ENCODE data around the gene OCSTAMP.

DNA sequence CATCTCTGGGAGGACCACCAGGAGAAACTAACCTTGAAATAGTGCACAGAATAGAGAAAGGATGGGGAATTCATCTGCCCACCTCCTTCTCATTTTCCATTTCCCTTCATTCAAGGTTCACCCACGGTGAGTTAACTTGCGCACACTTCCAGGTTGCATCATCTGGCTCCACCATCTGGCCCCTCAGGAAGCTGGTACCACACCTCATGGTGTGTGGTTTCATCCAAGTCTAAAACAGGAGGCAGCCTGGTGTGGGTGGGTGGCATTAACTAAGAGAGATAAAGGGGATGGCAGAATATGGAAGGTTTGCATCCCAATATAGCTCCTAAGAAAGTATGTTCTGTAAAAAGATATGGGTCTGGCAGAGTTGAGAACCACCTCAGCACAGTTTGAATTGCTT is 40.9 kb downstream of the OCSTAMP start:
- TF ChIP-seq CTCF (IDR thresholded peaks at IDR 0.05 in 8 of 11, conservative IDR thresholded peaks at IDR 0.05 in 3 of 11) (no peak), POLR2A (IDR thresholded peaks at IDR 0.05) (no peak), POLR2AphosphoS5 (IDR thresholded peaks at IDR 0.05) (no peak)
